Measurements from ENCODE around the gene RTN4.

RTN4 gene

GRCh38 chr2:55063713-55064323 lies 13.6 kb upstream of the RTN4 start:
- Histone ChIP-seq H2AFZ (ENCODE audit: low read depth, low read length) (no peak overlapping the region), H3K4me3 (ENCODE audit: low read depth in 1 of 2, low read length in 2 of 2) (no peak overlapping the region), H3K4me1 (ENCODE audit: insufficient read depth, low read length) (no peaks in the 10 kb centered on the region), H3K9me3 (ENCODE audit: insufficient read depth, low read length, severe bottlenecking) (no peaks in the 10 kb centered on the region), H4K20me1 (ENCODE audit: insufficient read depth, low read length) (no peaks in the 10 kb centered on the region), H3K9ac (ENCODE audit: low read depth, low read length) (no peak overlapping the region), H3K79me2 (ENCODE audit: insufficient read depth, low read length) (no peaks in the 10 kb centered on the region), H3K27ac (ENCODE audit: low read length) (no peak overlapping the region), H3K4me2 (ENCODE audit: insufficient read depth, low read length) (no peak overlapping the region), H3K36me3 (ENCODE audit: insufficient read depth, low read length) (no peaks in the 10 kb centered on the region), H3K27me3 (ENCODE audit: insufficient read depth, low read length, poor library complexity) (no peaks in the 10 kb centered on the region)
- ATAC-seq (ENCODE audit: insufficient read depth, low read depth) (peak; percentile 72), DNase-seq (peak; percentile 25)
- TF ChIP-seq EZH2 (IDR thresholded peaks at IDR 0.05; ENCODE audit: borderline replicate concordance, low read depth, low read length, severe bottlenecking), result no peak
- TF ChIP-seq, protein P1, sequence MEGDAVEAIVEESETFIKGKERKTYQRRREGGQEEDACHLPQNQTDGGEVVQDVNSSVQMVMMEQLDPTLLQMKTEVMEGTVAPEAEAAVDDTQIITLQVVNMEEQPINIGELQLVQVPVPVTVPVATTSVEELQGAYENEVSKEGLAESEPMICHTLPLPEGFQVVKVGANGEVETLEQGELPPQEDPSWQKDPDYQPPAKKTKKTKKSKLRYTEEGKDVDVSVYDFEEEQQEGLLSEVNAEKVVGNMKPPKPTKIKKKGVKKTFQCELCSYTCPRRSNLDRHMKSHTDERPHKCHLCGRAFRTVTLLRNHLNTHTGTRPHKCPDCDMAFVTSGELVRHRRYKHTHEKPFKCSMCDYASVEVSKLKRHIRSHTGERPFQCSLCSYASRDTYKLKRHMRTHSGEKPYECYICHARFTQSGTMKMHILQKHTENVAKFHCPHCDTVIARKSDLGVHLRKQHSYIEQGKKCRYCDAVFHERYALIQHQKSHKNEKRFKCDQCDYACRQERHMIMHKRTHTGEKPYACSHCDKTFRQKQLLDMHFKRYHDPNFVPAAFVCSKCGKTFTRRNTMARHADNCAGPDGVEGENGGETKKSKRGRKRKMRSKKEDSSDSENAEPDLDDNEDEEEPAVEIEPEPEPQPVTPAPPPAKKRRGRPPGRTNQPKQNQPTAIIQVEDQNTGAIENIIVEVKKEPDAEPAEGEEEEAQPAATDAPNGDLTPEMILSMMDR (IDR thresholded peaks at IDR 0.05; ENCODE audit: borderline replicate concordance, extremely low read depth, low read length, poor library complexity, severe bottlenecking), result peak; percentile 42

- no peaks in the 10 kb centered on the region for H3K36me3 ChIP-seq (ENCODE audit: insufficient read depth, low read length)
- no peaks in the 10 kb centered on the region for H3K79me2 ChIP-seq (ENCODE audit: insufficient read depth, low read length)
- H3K27me3 ChIP-seq (ENCODE audit: insufficient read depth, low read length, poor library complexity), result no peaks in the 10 kb centered on the region
- no peaks in the 10 kb centered on the region for H4K20me1 ChIP-seq (ENCODE audit: insufficient read depth, low read length)
- TF ChIP-seq, protein P1 (IDR thresholded peaks at IDR 0.05; ENCODE audit: borderline replicate concordance, extremely low read depth, low read length, poor library complexity, severe bottlenecking), result no peak
- TF ChIP-seq EZH2 (IDR thresholded peaks at IDR 0.05; ENCODE audit: borderline replicate concordance, low read depth, low read length, severe bottlenecking), result no peak
- no peak overlapping the region for H3K4me3 ChIP-seq (ENCODE audit: low read depth in 1 of 2, low read length in 2 of 2)
- ATAC-seq (ENCODE audit: insufficient read depth, low read depth) (0 out of 3 replicates have a peak, but pooled peaks have one; percentile 47), DNase-seq (no peak)
- no peak overlapping the region for H2AFZ ChIP-seq (ENCODE audit: low read depth, low read length)
- H3K27ac ChIP-seq (ENCODE audit: low read length), result no peak overlapping the region
- no peaks in the 10 kb centered on the region for H3K9me3 ChIP-seq (ENCODE audit: insufficient read depth, low read length, severe bottlenecking)
- no peak overlapping the region for H3K4me2 ChIP-seq (ENCODE audit: insufficient read depth, low read length)
- H3K4me1 ChIP-seq (ENCODE audit: insufficient read depth, low read length), result no peaks in the 10 kb centered on the region
- H3K9ac ChIP-seq (ENCODE audit: low read depth, low read length), result no peak overlapping the region
These were observed 13.0 kb upstream of the RTN4 start for GRCh38 chr2:55063226-55063625.

GRCh38 chr2:55062754-55063153 lies 12.5 kb upstream of the RTN4 start:
- Histone ChIP-seq H3K4me2 (ENCODE audit: insufficient read depth, low read length) (no peak overlapping the region), H2AFZ (ENCODE audit: low read depth, low read length) (no peak overlapping the region), H3K27ac (ENCODE audit: low read length) (no peak overlapping the region), H3K79me2 (ENCODE audit: insufficient read depth, low read length) (no peaks in the 10 kb centered on the region), H3K27me3 (ENCODE audit: insufficient read depth, low read length, poor library complexity) (no peaks in the 10 kb centered on the region), H4K20me1 (ENCODE audit: insufficient read depth, low read length) (no peaks in the 10 kb centered on the region), H3K4me3 (ENCODE audit: low read depth in 1 of 2, low read length in 2 of 2) (no peak overlapping the region), H3K4me1 (ENCODE audit: insufficient read depth, low read length) (no peaks in the 10 kb centered on the region), H3K36me3 (ENCODE audit: insufficient read depth, low read length) (no peaks in the 10 kb centered on the region), H3K9ac (ENCODE audit: low read depth, low read length) (no peak overlapping the region), H3K9me3 (ENCODE audit: insufficient read depth, low read length, severe bottlenecking) (no peaks in the 10 kb centered on the region)
- ATAC-seq (ENCODE audit: insufficient read depth, low read depth), result no peak
- no peak for TF ChIP-seq EZH2 (IDR thresholded peaks at IDR 0.05; ENCODE audit: borderline replicate concordance, low read depth, low read length, severe bottlenecking)
- no peak for DNase-seq

DNA sequence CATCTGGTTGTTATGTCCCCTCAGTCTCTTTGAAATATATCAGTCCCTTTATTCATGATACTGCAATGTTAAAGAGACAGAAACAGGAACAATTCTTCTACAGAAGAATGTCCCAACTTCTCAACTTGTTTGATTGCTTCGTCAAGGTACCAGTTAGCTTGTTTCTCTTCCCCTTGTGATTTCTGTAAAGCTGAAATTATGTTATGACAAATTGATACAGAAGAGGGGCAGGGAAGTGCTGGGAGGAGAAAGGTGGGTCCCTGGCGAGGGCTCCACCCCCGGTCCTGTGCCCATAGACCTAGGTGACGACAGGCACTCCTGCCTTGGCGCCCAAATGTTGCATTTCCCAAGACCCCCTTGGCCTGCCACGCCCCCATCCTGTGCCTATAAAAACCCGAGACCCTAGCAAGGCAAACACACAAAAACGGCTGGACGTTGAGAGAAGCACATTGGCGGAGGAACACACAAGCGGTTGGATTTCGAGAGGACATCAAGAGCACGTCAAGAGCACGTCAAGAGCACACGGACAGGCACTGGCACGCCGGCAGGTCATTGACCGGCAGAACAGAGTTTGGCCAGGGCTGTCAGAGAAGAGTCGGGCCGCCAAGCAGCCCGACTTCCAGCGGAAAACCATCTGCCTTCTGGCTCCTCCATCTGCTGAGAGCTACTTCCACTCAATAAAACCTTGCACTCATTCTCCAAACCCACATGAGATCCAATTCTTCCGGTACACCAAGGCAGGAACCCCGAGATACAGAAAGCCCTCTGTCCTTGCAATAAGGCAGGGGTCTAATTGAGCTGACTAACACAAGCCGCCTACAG lies 11.5 kb upstream of the RTN4 start:
- TF ChIP-seq EZH2 (IDR thresholded peaks at IDR 0.05; ENCODE audit: borderline replicate concordance, low read depth, low read length, severe bottlenecking), result no peak
- TF ChIP-seq, protein P1 (IDR thresholded peaks at IDR 0.05; ENCODE audit: borderline replicate concordance, extremely low read depth, low read length, poor library complexity, severe bottlenecking), result no peak

More for the DNA sequence above, 11.5 kb upstream of the RTN4 start:
- Histone ChIP-seq H3K9ac (ENCODE audit: low read depth, low read length) (no peak overlapping the region), H3K36me3 (ENCODE audit: insufficient read depth, low read length) (no peaks in the 10 kb centered on the region), H3K27me3 (ENCODE audit: insufficient read depth, low read length, poor library complexity) (no peaks in the 10 kb centered on the region), H3K4me1 (ENCODE audit: insufficient read depth, low read length) (no peaks in the 10 kb centered on the region), H4K20me1 (ENCODE audit: insufficient read depth, low read length) (no peaks in the 10 kb centered on the region), H3K4me2 (ENCODE audit: insufficient read depth, low read length) (no peak overlapping the region), H3K4me3 (ENCODE audit: low read depth in 1 of 2, low read length in 2 of 2) (no peak overlapping the region), H2AFZ (ENCODE audit: low read depth, low read length) (no peak overlapping the region), H3K79me2 (ENCODE audit: insufficient read depth, low read length) (no peaks in the 10 kb centered on the region), H3K9me3 (ENCODE audit: insufficient read depth, low read length, severe bottlenecking) (no peaks in the 10 kb centered on the region), H3K27ac (ENCODE audit: low read length) (no peak overlapping the region)
- ATAC-seq (ENCODE audit: insufficient read depth, low read depth) (no peak), DNase-seq (no peak)
